GM10847 (cell line): ENCODE results near the gene TTC24.

Experiments used
- POLR2A ChIP-seq: IDR thresholded peaks from 2 replicates; pipeline ENCODE4 v1.6.1; 2011; ENCODE audit not compliant: insufficient read length; ENCODE audit errors: extremely low read depth

The TTC24 gene

DNA sequence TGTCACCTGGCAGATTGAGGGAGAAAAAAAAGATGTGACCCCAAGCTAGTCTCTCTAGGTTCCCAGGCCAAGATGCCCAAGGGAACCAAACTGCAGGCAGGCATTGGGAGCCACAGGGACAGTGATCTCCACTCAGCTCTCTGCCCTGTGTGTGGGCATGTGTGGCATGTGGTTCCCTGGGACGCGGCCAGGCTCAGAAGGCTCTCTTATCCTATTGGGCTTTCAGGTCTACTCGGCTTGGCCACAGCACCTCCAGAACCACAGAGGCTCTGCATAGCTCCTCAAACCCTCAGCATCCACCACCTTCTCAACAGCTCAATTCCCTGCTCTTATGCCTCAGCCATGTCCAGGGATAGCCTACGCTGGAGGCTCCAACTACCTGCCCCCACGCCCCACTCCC lies 29.2 kb upstream of the TTC24 start:
- no peak for TF ChIP-seq POLR2A

DNA sequence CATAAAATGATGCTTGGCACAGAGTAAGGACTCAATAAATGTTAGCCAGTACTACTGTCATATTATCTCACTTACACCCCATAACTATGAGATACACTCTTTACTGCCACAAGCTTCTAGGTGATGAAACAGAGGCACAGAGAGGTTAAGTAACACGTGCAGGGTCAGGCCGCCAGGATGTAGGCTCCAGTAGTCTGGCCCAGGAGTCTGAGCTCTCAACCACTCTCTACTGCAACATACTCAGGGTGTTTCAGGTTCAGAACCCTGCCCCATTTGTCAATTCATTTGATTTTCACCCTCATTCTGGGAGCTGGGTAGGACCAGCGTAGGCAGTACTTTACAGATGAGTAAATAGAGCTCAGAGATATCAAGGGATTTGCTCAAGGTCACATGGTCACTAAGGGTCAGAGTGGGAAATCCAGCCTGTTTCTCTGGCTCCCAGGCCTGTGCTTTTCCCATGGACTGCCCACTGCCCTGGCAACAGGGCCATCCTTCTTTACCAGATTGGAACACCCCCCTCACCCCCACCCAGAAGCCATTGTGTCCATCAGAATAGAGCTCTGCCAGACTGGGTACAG lies 28.4 kb upstream of the TTC24 start:
- TF ChIP-seq POLR2A = no peak

DNA sequence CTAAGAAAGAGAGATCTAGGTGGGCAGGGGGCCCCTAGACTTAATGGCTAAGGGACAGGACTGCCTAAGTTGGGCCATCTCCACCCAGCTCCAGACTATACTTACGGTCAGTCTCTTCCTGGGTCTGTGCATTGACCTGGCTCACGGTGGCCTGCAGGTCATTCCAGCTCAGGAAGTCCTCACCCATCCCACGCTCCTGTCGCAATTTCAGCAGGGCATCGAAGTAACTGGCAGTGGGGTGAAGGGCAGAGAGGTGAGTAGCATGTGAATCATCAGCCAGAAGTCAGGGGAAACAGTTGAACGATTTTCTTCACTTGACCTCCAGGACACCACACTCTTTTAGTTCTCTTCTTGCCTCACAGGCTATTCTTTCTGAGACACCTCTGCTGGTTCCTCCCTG lies 27.7 kb upstream of the TTC24 start:
- no peak for TF ChIP-seq POLR2A

DNA sequence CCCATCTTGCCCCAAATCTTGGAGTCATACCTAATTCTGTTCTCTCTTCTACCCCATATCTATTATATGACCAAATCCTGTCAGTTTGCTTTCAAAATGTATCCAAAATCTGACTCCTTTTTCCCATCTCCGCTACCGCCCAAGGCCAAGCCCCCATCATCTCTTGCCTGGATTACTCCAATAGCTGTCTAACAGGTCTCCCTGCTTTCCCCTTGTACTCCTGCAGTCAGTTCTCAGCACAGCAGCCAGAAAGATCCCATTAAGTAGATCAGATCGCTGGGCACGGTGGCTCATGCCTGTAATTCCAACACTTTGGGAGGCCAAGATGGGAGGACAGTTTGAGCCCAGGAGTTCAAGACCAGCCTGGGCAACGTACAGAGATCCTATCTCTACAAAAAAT lies 27.0 kb upstream of the TTC24 start:
- TF ChIP-seq POLR2A = no peak

DNA sequence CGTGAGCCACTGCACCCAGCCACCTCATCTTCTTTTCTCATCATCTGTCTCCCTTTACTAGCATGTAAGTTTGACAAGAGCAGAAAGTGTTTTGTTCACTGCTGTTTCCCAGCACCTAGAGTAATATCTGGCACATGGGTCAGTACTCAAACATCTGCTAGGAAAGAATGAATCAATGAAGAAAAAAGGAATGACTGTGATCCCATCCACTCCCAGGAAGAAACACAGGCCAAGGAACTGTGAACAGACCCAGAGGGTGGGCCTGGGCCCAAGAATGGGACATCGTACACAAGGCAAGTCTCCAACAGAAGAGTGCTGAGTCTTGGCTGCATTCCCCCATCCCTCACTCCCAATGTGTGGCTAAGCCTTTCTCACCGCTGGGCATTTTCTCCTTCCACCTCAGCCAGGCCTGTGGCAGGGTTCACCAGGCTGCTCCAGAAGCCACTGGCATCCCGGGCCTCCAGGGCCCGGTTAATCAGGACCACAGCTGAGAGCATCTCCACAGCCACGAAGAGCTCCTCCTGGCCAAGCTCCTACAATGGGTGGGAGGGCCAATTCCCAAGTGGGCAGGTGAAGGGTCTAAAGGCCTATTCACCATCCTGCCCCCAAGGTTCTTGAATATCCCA lies 25.6 kb upstream of the TTC24 start:
- TF ChIP-seq POLR2A = no peak

DNA sequence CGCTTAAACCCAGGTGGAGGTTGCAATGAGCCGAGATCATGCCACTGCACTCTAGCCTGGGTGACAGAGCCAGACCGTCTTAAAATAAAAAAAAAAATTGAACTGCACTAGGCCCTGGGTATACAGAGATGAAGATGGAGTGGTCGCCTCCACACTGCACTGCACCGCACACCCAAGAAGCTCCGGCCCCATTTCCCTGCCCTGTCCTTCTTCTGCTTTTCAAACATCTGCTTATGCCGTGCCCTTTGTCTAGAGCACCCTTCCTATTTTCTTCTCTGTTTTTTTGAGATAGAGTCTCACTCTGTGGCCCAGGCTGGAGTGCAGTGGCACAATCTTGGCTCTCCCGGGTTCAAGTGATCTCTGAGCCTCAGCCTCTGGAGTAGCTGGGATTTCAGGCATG lies 24.6 kb upstream of the TTC24 start:
- no peak for TF ChIP-seq POLR2A

DNA sequence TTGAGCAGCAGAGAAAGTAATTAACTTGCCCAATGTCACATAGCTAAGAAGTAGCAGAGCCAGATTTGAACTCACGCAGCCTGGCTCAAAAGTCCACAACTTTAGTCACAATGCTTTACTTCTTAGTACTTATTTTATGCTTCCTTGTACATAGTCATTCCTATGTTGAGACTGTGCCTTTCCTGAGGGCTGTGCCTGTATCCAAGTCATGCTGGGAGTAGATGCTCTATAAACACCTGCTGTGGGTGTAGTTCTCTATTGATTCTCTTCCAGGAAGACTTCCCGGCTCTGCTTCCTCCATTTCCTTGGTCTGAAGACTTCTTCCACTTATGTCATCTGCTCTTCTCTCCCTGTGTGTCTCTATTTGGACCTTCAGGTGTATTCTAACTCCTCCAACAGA lies 23.8 kb upstream of the TTC24 start:
- TF ChIP-seq POLR2A = no peak

DNA sequence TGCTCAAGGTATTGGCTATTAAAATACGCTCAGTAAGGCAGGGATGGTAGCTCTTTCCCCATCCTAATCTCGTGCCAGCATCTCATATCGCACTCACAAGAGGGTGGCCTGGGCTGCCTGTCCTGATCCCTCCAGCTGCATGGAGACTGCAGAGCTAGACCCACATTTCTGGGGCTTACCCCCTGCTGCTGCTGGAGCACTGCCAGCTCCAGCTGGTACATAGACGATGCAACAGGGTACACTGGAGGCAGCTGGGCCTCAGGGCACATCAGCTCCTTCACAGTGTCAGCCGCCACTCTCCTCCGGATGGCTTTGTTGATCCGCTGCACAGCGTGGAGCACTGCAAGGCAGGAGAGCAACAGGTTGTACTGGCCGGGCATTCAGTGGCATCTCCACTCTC lies 23.2 kb upstream of the TTC24 start:
- no peak for TF ChIP-seq POLR2A

DNA sequence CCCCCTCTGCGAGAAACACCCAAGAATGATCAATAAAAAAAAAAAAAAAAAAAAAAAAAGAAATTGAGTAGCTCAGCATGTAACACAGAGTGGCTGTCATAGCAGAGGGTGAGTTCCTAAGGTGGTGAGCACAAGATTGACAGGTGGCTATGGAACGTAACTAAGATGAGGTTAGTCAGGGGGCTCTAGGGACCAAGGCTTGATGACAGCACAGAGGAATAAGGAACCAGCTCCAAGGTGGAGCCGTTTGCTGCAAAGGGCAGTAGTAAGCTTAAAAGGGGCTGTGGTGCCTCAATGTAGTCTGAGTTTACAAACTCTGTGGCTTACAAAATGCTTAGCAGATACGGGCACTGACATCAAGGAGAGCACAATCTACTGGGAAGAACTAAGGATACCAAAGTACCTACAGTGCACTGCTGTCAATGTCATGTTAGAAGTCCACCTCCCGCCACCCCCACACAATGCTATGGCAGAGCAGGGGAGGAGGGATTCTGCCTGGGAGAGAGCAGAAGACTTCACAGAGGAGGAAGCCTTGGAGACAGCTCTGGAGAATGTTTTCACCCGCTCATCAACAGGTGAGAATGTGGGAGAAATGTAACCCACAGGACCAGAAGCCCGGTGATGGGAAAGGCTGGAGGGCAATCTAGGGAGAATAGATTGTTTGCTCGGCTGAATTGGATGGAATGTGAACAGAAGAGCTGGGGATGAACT lies 20.3 kb upstream of the TTC24 start:
- TF ChIP-seq POLR2A = no peak

DNA sequence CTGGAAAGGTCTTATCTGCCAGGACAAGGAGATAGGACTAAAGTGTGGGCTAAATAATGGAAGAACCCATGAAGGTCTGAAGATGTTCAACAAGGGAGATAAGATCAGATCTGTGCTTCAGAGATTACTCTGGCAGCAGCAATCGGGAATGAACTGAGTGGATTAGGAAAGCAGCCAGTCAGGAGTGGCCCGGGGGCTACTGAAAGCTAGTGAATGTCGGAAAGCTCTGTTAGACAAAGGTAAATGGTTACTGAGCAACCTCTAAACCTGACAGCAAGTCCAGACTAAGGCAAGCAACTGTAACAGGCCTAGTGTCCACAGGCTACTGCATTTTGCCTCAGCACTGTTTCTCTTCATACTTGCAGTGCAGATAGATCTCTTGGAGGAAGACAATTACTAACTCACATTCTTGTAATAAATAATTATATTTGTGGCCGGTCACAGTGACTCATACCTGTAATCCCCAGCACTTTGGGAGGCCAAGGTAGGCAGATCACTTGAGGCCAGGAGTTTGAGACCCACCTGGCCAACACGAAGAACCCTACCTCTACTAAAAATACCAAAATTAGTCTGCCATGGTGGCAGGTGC lies 19.6 kb upstream of the TTC24 start:
- no peak for TF ChIP-seq POLR2A

DNA sequence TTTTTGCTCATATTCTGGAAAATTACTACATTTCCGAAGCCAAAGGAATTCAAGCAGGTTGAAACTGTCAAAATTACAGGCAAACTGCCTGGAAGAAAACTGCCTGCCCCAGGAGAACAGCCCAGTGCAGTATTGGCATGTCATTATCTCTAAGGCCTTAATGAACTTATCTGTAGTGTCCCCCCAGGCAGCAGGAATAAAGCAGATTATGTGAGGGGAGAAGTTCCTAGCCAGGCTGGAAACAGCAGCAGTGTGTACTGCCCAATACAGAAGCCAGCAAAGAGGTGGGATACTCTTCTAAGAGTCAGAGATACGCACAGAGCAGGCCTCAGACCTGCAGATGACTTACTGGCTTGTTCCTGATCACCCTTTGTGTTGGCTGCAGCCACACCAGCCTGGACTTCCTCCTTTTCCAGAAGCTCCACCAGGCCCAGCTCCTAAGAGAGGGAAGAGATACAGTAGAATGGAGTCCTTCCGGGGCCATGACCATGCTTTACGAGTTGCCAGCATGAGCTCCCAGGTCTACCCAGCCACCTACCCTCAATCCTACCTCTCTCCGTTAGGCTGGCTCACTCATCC lies 18.8 kb upstream of the TTC24 start:
- TF ChIP-seq POLR2A = no peak

DNA sequence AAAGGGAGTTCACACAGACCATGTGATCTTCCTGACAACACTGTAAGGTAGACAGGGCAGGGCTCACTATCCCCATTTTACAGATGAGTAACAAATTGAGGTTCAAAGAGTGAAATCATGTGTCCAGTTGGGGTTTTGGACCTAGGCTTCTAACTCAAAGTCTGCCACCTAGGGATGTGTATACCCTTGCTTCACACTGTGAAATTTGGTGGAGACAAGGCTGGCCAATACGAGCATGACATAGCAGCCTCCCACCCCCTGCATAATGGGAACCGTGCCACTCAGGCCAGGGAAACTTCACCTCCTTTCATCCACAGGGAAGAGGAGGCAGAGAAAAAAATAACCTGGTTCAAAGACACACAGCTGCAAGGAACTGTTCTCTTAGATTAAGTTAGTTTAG lies 14.0 kb upstream of the TTC24 start:
- TF ChIP-seq POLR2A = no peak

DNA sequence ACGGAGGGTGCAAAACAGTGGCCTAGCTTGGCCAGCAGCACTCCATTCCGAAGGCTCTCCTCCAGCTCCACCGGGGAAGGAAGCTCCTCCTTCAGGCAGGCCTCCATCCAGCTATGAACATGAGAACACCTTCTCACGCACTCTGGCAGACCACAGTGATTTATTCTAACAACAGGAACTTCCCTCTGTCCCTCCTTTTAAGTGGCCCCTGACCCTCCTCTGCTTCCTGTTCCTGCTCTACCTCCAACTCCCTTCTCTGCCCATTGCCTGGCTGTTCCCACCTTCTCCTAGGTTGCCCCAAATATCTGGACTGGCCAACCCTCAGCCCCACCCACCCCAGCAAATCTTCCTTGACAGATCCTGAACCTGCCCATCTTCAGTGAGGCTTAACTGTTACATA lies 13.1 kb upstream of the TTC24 start:
- TF ChIP-seq POLR2A = no peak

DNA sequence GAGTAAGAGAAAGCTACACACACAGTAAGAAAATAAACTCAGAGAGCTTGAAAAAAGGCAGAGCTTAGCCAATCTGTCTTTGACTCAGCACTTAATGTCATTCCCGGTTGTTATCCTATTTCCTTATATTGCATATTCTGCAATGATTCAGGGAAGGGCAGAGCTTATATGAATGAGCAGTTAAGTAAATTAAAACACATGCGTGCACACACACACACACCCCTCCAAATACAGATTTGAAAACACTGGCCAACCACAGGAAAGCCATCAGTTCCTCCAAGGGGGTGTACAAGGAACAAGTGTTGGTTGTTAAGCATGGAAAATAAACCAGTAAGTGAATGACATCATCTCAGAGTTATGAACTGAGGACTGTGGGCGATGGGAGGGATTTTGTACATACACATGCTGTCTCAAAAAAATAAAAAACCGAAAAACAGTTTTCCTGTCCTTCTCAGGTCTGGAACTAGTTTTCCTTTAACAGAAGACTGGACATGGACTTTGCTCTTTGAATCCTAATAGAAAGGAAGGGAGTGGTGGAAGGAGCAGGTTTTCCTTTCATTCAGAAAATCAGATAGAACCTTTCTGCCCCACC lies 8.2 kb upstream of the TTC24 start:
- no peak for TF ChIP-seq POLR2A

DNA sequence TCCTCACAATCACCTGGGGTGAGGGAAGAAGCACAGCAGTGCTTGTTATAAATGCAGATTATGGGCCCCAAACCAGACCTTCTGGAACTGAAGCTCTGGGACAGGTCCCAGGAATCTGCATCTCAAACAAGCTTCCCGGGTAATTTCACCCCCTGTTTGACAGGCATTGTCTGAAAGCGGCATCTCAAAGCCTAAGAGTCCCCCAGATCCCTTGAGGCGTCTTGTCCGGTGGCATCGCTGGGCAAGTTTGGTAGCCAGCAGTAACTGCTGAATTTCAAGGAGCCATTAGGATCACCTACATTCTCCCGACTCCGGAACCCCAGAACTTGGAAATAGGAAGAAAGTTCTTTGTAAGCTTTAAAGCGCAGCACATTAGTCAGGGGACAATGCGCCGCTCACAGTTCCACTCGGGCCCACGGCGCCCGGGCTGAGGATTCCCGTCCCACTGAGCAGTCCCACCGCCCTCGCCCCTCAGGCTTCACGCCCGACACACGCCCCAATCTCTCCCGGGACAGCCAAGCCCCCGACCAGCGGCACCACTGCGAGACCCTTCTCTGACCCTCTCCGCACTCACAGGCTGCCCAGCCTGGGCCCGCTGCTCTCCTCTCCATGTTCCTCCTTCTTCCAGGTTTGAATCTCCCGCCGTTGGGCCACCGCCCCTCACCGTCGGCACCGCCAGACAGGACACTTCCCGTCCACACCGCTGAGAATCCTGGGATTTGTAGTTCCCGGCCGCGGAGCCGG lies 7.4 kb upstream of the TTC24 start, which contains the start of gene IQGAP3:
Gene IQGAP3, minus strand, starts transcription at position 647 of the 744 bp plus-strand sequence. Its CDS starts 36 bp downstream, at position 611.
- TF ChIP-seq POLR2A = no peak
